Stomach (tissue), 9 donors: ENCODE data around the gene SIGMAR1. TPM values are rescaled to one million over a fixed set of nuclear protein-coding genes. Genes with fewer than 3 reads are reported as not detected.
"Not testable (repeated sequence)": the region's sequence is repeated elsewhere in the genome, so short reads cannot be mapped to it uniquely, and the experiment has no call there.

Source experiments
- DNase-seq, 2 donors: peaks; one replicate each; pipeline versions ENCODE4 v3.0.0 to v3.0.0-alpha.2; 2013 to 2019
- H3K27ac ChIP-seq, 5 donors: fragments of 200-600 bp in 4 of 5; sonication (generic) in 4 of 5; one replicate each; pipeline ENCODE4 v1.5.1; 2013 to 2019; ENCODE audit warnings: mild to moderate bottlenecking in 1 of 5, moderate library complexity in 1 of 5
- H3K27me3 ChIP-seq, 3 donors: fragments of 200-600 bp; sonication (generic); one replicate each; pipeline ENCODE4 v1.5.1; 2017 to 2019; ENCODE audit warnings: mixed run types in 1 of 3
- H3K36me3 ChIP-seq, 4 donors: fragments of 200-600 bp; sonication (generic); 1 replicate in 3 of 4; 2 replicates in 1 of 4; pipeline ENCODE4 v1.5.1; 2016 to 2019
- H3K4me1 ChIP-seq, 4 donors: fragments of 200-600 bp; sonication (generic); one replicate each; pipeline ENCODE4 v1.5.1; 2016 to 2019
- H3K4me3 ChIP-seq, 4 donors: fragments of 200-600 bp; sonication (generic) in 3 of 4; one replicate each; pipeline ENCODE4 v1.5.1; 2016 to 2019; ENCODE audit warnings: mild to moderate bottlenecking in 1 of 4
- H3K9me3 ChIP-seq, 4 donors: fragments of 200-600 bp; sonication (generic); one replicate each; pipeline ENCODE4 v1.5.1; 2016 to 2019
- EP300 ChIP-seq: sonication (generic); formaldehyde crosslinking; IDR thresholded peaks from one replicate; pipeline ENCODE4 v1.6.1; 2017; ENCODE audit warnings: antibody characterized with exemption
- POLR2A ChIP-seq, 4 donors: fragments of 450-650 bp; IDR thresholded peaks; one replicate each; pipeline ENCODE4 v1.6.1; 2016; ENCODE audit warnings: antibody characterized with exemption in 4 of 4, control low read depth in 2 of 4, mild to moderate bottlenecking in 1 of 4, moderate library complexity in 1 of 4
- POLR2AphosphoS5 ChIP-seq, 3 donors: sonication (generic); formaldehyde crosslinking; IDR thresholded peaks; one replicate each; pipeline ENCODE4 v1.6.1; 2016; ENCODE audit warnings: antibody characterized with exemption in 3 of 3
- WGBS, 5 donors: extraction: QIAGEN DNeasy Blood & Tissue Kit in 3 of 5; methylation state at CpG; one replicate each; pipeline versions ENCODE4 v1.1.5 to v1.1.7; 2013 to 2018; 5-methylcytosine and 5-hydroxymethylcytosine counted together
- intact Hi-C: fragments of 100-400 bp; cut with DNase I; formaldehyde crosslinking; loops from one replicate; pipeline ENCODE4 v1.15.1; 2023; ENCODE audit warnings: low total_unique reads
- polyA plus RNA-seq, 3 donors: library from polyadenylated mRNA; stranded (reverse); fragments of 200-250 nt; gene quantifications; one replicate each; pipeline ENCODE4 v1.2.3, GENCODE V29; 2013
- total RNA-seq, 5 donors: library from RNA; depleted of rRNA; stranded (reverse); fragments of >200 nt; gene quantifications; one replicate each; pipeline versions ENCODE4 v1.1.0 to v1.2.3, GENCODE V29; 2014 to 2016
- TF ChIP-seq, protein P1 (sequence below), 7 experiments: fragments of 450-650 bp in 4 of 7; fragments of 200-600 bp in 3 of 7; sonication (generic) in 3 of 7; IDR thresholded peaks; one replicate each; pipeline ENCODE4 v1.5.1; 2016 to 2019; ENCODE audit warnings: antibody characterized with exemption in 7 of 7, control low read depth in 2 of 7, mild to moderate bottlenecking in 1 of 7
- donor health status: healthy with polysubstance abuse.
- donor health status: Bipolar disorder and iron deficiency.
- donor health status: healthy.

The SIGMAR1 gene
- total and polyA plus RNA-seq, 8 donors = 19.9 to 124 (median 44.2) TPM

DNA sequence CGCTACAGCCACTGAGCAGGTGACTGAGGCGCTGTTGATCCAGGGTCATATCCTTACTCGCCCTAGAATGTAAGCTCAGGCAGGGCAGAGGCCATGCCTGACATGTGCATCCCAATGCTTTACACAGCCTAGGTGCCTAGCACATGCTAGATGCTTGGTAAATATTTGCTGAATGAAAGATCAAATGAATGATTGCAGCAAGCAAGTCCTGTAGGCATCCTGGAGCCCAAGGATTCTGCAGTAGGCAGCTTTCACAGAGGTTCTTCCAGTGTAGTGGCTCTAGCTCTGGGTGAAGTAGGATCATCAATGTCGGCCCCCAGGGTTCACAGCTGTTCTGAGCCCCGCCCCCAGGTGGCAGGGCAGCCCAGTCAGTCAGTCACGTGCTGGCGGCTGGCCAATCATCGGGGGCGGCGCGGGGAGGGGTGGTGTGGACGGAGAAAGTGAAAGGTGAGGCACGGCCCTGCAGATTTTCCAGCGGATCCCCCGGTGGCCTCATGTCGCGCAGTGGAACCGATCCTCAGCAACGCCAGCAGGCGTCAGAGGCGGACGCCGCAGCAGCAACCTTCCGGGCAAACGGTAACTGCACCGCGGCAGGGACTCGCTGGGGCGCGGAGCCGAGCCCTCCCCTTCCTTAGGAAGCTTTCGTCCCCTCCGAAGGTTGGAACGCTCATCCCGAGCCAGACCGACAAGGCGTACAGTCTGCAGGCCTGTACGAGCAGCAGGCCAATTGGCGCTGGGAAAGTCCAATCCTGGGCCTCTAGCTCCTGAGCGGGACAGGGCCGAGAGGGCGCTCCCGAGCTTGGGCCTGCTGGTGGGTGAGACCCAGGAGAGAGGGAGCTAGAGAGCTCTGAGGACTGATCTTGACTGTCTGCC lies 8.9 kb upstream of the SIGMAR1 start, which contains the start of gene GALT:
Gene GALT, plus strand, starts transcription at position 465 of the 873 bp plus-strand sequence. Its CDS starts 30 bp downstream, at position 495.
- intact Hi-C loops = no loop called here
- H3K36me3 ChIP-seq = peaks cover 14 to 25% (median 22%) of the 10 kb centered on the region in 4 donors
- no peaks in the 10 kb centered on the region for H3K9me3 ChIP-seq
- WGBS, 5 donors = 4 to 5% (median 5%) methylated on average over 35 to 43 of the region's 43 CpGs
- no peak for TF ChIP-seq EP300
- TF ChIP-seq POLR2AphosphoS5 (IDR thresholded peaks at IDR 0.05) = peak in 2 of 3 donors; percentile 1 to 62
- TF ChIP-seq POLR2A (IDR thresholded peaks at IDR 0.05) = no peak
- TF ChIP-seq, protein P1, sequence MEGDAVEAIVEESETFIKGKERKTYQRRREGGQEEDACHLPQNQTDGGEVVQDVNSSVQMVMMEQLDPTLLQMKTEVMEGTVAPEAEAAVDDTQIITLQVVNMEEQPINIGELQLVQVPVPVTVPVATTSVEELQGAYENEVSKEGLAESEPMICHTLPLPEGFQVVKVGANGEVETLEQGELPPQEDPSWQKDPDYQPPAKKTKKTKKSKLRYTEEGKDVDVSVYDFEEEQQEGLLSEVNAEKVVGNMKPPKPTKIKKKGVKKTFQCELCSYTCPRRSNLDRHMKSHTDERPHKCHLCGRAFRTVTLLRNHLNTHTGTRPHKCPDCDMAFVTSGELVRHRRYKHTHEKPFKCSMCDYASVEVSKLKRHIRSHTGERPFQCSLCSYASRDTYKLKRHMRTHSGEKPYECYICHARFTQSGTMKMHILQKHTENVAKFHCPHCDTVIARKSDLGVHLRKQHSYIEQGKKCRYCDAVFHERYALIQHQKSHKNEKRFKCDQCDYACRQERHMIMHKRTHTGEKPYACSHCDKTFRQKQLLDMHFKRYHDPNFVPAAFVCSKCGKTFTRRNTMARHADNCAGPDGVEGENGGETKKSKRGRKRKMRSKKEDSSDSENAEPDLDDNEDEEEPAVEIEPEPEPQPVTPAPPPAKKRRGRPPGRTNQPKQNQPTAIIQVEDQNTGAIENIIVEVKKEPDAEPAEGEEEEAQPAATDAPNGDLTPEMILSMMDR (IDR thresholded peaks at IDR 0.05) = peak in 4 of 7 experiments; percentile 21 to 40 (median 32)
- DNase-seq = peak; percentile 96 to 97
- H3K4me3 ChIP-seq = peak within 1 kb of the TSS; percentile 63 to 77 (median 66)
- no peaks in the 10 kb centered on the region for H3K27me3 ChIP-seq
- H3K27ac ChIP-seq = peak within 1 kb of the TSS; percentile 79 to 91 (median 84)
- peaks cover 25 to 42% (median 33%) of the 10 kb centered on the region in 4 donors for H3K4me1 ChIP-seq

DNA sequence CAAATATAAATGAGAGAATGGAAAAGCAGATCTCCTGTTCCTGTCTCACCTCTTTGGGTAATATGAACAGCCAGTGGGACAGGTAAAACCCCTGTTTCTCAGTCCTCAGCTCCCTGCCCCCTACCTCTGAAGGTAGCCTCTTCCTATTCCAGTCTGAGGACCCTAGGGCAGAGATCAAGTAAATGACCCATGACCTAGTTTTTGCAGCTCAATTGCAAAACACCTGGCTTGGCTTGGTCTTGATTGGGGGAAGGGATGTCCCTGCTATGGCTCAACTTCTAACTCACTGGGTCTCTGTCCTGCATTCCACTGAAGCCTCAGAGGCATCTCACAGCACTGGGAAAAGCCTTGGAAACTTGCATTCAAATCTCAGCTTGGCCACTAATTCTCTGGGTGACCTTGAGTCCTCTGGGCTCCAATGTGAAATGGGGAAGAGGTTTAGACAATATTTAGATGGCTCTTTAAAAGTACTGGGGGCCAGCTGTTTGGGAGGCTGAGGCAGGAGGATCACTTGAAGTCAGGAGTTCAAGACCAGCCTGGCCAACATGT lies 7.3 kb upstream of the SIGMAR1 start:
- H3K27ac ChIP-seq = no peak overlapping the region

DNA sequence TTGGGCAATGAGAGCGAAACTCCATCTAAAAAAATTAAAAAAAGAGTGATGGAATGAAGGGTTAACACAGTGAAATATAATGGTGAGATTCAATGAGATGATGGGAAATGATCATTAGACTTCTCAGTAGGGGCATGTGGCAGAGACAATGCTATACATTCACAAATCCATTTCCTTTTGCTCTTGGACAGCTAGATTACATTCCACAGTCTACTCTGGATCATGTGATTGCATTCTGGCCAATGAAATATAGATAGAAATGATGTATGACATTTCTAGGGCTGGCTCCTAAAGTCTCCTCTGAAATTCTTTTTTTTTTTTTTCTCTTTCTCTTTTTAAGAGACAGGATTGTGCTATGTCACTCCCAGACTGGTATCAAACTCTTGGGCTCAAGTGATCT lies 5.1 kb upstream of the SIGMAR1 start:
- WGBS, 5 donors = 86 to 100% (median 97%) methylated on average over 1 of the region's 1 CpG

More for the DNA sequence above, 7.3 kb upstream of the SIGMAR1 start:
- no peaks in the 10 kb centered on the region for H3K27me3 ChIP-seq
- H3K4me1 ChIP-seq = peaks cover 18 to 33% (median 25%) of the 10 kb centered on the region in 4 donors
- TF ChIP-seq, protein P1 (IDR thresholded peaks at IDR 0.05) = no peak
- TF ChIP-seq EP300 (no peak), POLR2A (IDR thresholded peaks at IDR 0.05) (no peak), POLR2AphosphoS5 (IDR thresholded peaks at IDR 0.05) (no peak)
- intact Hi-C loops = no loop called here
- peaks cover 10 to 18% (median 17%) of the 10 kb centered on the region in 4 donors for H3K36me3 ChIP-seq
- no peak for DNase-seq
- H3K9me3 ChIP-seq = no peaks in the 10 kb centered on the region
- H3K4me3 ChIP-seq = no peak overlapping the region

DNA sequence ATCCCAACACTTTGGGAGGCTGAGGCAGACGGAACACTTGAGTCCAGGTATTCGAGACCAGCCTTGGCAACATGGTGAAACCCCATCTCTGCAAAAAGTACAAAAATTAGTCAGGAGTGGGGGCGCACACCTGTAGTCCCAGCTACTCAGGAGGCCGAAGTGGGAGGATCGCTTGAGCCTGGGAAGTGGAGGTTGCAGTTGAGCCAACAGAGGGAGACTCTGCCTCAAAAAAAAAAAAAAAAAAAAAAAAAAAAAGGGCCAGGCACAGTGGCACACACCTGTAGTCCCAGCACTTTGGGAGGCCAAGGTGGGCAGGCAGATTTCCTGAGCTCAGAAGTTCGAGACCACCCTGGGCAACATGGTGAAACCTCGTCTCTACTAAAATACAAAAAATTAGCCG lies 1.7 kb upstream of the SIGMAR1 start:
- 81 to 90% (median 87%) methylated on average over 8 of the region's 8 CpGs for WGBS, 5 donors

More for the DNA sequence above, 5.1 kb upstream of the SIGMAR1 start:
- no peak for DNase-seq
- Histone ChIP-seq H3K36me3 (no peaks in the 10 kb centered on the region), H3K27me3 (no peaks in the 10 kb centered on the region), H3K4me1 (peaks cover 17 to 25% (median 24%) of the 10 kb centered on the region in 4 donors), H3K27ac (no peak overlapping the region), H3K4me3 (no peak overlapping the region), H3K9me3 (no peaks in the 10 kb centered on the region)
- intact Hi-C loops = no loop called here
- TF ChIP-seq EP300 (no peak), POLR2AphosphoS5 (IDR thresholded peaks at IDR 0.05) (no peak), POLR2A (IDR thresholded peaks at IDR 0.05) (no peak)
- TF ChIP-seq, protein P1 (IDR thresholded peaks at IDR 0.05) = no peak

More for the DNA sequence above, 1.7 kb upstream of the SIGMAR1 start:
- peaks cover 22 to 33% (median 30%) of the 10 kb centered on the region in 4 donors for H3K4me1 ChIP-seq
- H3K27me3 ChIP-seq, DNase-seq, intact Hi-C loops, H3K27ac ChIP-seq, H3K9me3 ChIP-seq, H3K4me3 ChIP-seq: not testable (repeated sequence)
- peaks cover 0 to 16% (median 9%) of the 10 kb centered on the region in 4 donors for H3K36me3 ChIP-seq
